ENCODE measurements around the gene TSC1. TPM values are rescaled to one million over a fixed set of nuclear protein-coding genes. Genes with fewer than 3 reads are reported as not detected.

TSC1 gene
- total RNA-seq, 4 donors from 2014 or later, result 36.4 to 155 (median 46.6) TPM

- no peak for TF ChIP-seq POLR2AphosphoS5 (IDR thresholded peaks at IDR 0.05)
- TF ChIP-seq EP300 (IDR thresholded peaks at IDR 0.05), result no peak
- TF ChIP-seq CTCF (IDR thresholded peaks at IDR 0.05), result no peak
- TF ChIP-seq POLR2A (IDR thresholded peaks at IDR 0.05), result no peak
- H3K9me3 ChIP-seq, result no peaks in the 10 kb centered on the region
- no peaks in the 10 kb centered on the region for H3K36me3 ChIP-seq
- peaks cover 15% of the 10 kb centered on the region for H3K27me3 ChIP-seq
- H3K27ac ChIP-seq, result no peak overlapping the region
- DNase-seq (ENCODE audit: low spot score in 2 of 2), result no peak
- 75% methylated on average over 8 of the region's 13 CpGs for WGBS
- H3K4me3 ChIP-seq, result no peak overlapping the region
- H3K4me1 ChIP-seq, result peaks cover 8% of the 10 kb centered on the region
Measured at GRCh38 chr9:132986114-132986513, 41.7 kb upstream of the TSC1 start.

GRCh38 chr9:132985489-132985888 lies 41.1 kb upstream of the TSC1 start:
- Histone ChIP-seq H3K4me3 (no peak overlapping the region), H3K9me3 (no peaks in the 10 kb centered on the region), H3K27ac (no peak overlapping the region), H3K36me3 (no peaks in the 10 kb centered on the region), H3K27me3 (peaks cover 20% of the 10 kb centered on the region), H3K4me1 (peaks cover 8% of the 10 kb centered on the region)
- TF ChIP-seq CTCF (IDR thresholded peaks at IDR 0.05) (no peak), EP300 (IDR thresholded peaks at IDR 0.05) (no peak), POLR2A (IDR thresholded peaks at IDR 0.05) (no peak), POLR2AphosphoS5 (IDR thresholded peaks at IDR 0.05) (no peak)
- 79% methylated on average over 8 of the region's 8 CpGs for WGBS
- no peak for DNase-seq (ENCODE audit: low spot score in 2 of 2)

GRCh38 chr9:132985071-132985350 lies 40.6 kb upstream of the TSC1 start:
- Histone ChIP-seq H3K4me1 (peaks cover 8% of the 10 kb centered on the region), H3K27me3 (peaks cover 20% of the 10 kb centered on the region), H3K4me3 (no peak overlapping the region), H3K27ac (no peak overlapping the region), H3K9me3 (no peaks in the 10 kb centered on the region), H3K36me3 (no peaks in the 10 kb centered on the region)
- no peak for DNase-seq (ENCODE audit: low spot score in 2 of 2)
- TF ChIP-seq POLR2AphosphoS5 (IDR thresholded peaks at IDR 0.05), result no peak
- no peak for TF ChIP-seq CTCF (IDR thresholded peaks at IDR 0.05)
- no peak for TF ChIP-seq EP300 (IDR thresholded peaks at IDR 0.05)
- TF ChIP-seq POLR2A (IDR thresholded peaks at IDR 0.05), result no peak
- 58% methylated on average over 4 of the region's 4 CpGs for WGBS

- DNase-seq (ENCODE audit: low spot score in 2 of 2), result no peak
- Histone ChIP-seq H3K27ac (no peak overlapping the region), H3K4me1 (peaks cover 8% of the 10 kb centered on the region), H3K4me3 (no peak overlapping the region), H3K36me3 (no peaks in the 10 kb centered on the region), H3K27me3 (peaks cover 25% of the 10 kb centered on the region), H3K9me3 (no peaks in the 10 kb centered on the region)
- TF ChIP-seq POLR2AphosphoS5 (IDR thresholded peaks at IDR 0.05), result no peak
- TF ChIP-seq POLR2A (IDR thresholded peaks at IDR 0.05), result no peak
- TF ChIP-seq EP300 (IDR thresholded peaks at IDR 0.05), result no peak
- no peak for TF ChIP-seq CTCF (IDR thresholded peaks at IDR 0.05)
- 67% methylated on average over 18 of the region's 20 CpGs for WGBS
Measured at GRCh38 chr9:132984202-132985070, 40.0 kb upstream of the TSC1 start.

- TF ChIP-seq POLR2A (IDR thresholded peaks at IDR 0.05) (no peak), POLR2AphosphoS5 (IDR thresholded peaks at IDR 0.05) (no peak), CTCF (IDR thresholded peaks at IDR 0.05) (no peak), EP300 (IDR thresholded peaks at IDR 0.05) (no peak)
- Histone ChIP-seq H3K27me3 (peaks cover 33% of the 10 kb centered on the region), H3K36me3 (no peaks in the 10 kb centered on the region), H3K9me3 (no peaks in the 10 kb centered on the region), H3K4me3 (no peak overlapping the region), H3K27ac (no peak overlapping the region), H3K4me1 (peaks cover 10% of the 10 kb centered on the region)
- WGBS, result 79% methylated on average over 8 of the region's 11 CpGs
- DNase-seq (ENCODE audit: low spot score in 2 of 2), result no peak
Measured at GRCh38 chr9:132983491-132984201, 39.2 kb upstream of the TSC1 start.

Measured in suprapubic skin (tissue), 4 donors.